NCI-H1694 treated with DMSO at 0.1 percent for 48 hours (cell line): ENCODE data around the gene NIPAL4.

Experiments
- DNase-seq: peaks from one replicate; lab custom pipeline; 2025; lab: John Stamatoyannopoulos, UW

The NIPAL4 gene

DNA sequence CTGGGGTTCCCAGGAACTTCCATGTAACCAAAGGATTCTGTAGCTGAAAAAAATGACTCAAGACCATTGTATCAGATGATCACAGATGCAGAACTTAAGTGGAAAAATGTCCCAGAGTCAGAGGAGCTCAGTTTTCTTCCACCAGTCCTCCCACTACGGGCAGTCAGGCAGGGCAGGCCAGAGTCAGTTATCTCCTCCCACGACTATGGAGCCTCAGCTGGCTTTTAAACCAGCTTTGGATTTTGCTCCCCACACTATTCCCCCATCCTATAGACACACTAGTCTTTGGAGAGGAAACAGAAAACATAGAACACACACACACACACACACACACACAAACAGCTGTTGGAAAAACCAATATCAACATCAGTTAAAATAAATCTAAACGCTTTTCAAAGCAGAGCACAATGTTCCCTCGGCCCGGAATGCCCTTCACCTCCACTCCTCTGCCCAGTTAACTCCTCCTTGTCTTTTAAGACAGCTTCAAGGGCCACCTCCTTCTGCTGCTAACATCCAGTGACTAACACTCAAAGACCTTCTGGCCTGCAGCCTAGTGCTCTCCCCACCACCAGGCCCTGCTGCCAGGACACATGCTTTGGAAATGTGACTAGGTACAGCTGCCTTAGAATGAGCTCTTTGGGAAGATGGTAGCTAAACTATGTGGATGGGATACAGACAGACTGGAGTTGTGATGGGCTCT, 56.8 kb downstream of the NIPAL4 start:
- DNase-seq, result no peak

- DNase-seq, result no peak
Measured at GRCh38 chr5:157518963-157519362, 59.0 kb downstream of the NIPAL4 start.

GRCh38 chr5:157519579-157520253, 59.7 kb downstream of the NIPAL4 start:
- DNase-seq, result no peak

DNA sequence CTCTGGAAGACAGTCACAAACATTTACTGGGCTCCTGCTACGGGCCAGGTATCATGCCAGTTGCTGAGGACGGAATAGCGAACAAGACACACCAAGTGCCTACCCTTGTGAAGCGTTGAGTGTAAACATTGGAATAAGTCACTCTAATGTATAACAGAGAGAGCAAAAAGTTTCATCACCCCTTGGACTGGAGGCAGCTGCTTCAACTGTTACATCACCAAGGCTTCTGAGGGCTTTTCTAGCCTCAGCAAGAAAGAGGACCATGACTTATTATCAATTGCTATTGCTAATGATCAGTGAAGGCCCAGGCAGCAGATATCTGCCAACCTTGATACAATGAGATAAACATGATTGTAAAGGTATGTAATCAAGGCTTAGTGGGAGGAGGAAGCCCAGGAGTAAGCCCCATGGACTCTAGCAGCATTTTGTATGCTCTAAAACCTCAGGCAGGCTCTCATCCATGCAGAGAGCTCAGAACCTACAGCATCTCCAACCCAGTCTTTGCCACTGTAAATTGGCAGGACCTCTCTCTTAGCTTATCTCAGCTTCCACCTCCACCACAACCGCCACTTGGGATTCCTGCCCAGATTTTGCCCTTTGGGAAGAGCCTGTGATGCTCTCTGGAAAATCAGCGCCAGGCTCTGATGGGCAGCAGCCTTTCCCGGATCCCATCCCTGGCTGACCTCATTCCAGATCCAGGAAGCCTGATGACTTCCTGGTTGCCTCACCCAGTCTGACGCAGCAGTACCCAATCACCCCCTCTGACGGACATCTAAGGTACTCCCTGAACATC, 61.1 kb downstream of the NIPAL4 start:
- no peak for DNase-seq

GRCh38 chr5:157521704-157522029, 61.7 kb downstream of the NIPAL4 start:
- no peak for DNase-seq

- DNase-seq, result no peak
Measured at GRCh38 chr5:157523976-157524375, 64.0 kb downstream of the NIPAL4 start.
